Tibial nerve (tissue), 4 donors: ENCODE data around the gene P3R3URF. TPM values are rescaled to one million over a fixed set of nuclear protein-coding genes. Genes with fewer than 3 reads are reported as not detected.

Experiments
- DNase-seq, 2 donors: peaks; one replicate each; pipeline ENCODE4 v3.0.0-alpha.2; 2019; ENCODE audit warnings: low spot score in 2 of 2
- H3K27ac ChIP-seq, 4 donors: fragments of 200-600 bp; sonication (generic) in 3 of 4; one replicate each; pipeline ENCODE4 v1.5.1; 2017 to 2019; ENCODE audit warnings: mild to moderate bottlenecking in 1 of 4
- H3K27me3 ChIP-seq, 2 donors: fragments of 200-600 bp; sonication (generic) in 1 of 2; one replicate each; pipeline versions ENCODE4 v1.5.1 to v1.6.0; 2017 to 2019
- H3K36me3 ChIP-seq, 3 donors: fragments of 200-600 bp; sonication (generic); one replicate each; pipeline ENCODE4 v1.5.1; 2018 to 2019
- H3K4me1 ChIP-seq, 4 donors: fragments of 200-600 bp; sonication (generic) in 3 of 4; one replicate each; pipeline ENCODE4 v1.5.1; 2017 to 2019
- H3K4me3 ChIP-seq, 4 donors: fragments of 200-600 bp; sonication (generic) in 3 of 4; one replicate each; pipeline ENCODE4 v1.5.1; 2017 to 2019; ENCODE audit warnings: mild to moderate bottlenecking in 1 of 4, moderate library complexity in 1 of 4
- H3K9me3 ChIP-seq, 4 donors: fragments of 200-600 bp; sonication (generic) in 3 of 4; one replicate each; pipeline ENCODE4 v1.5.1; 2017 to 2019
- EP300 ChIP-seq, 2 donors: sonication (generic); formaldehyde crosslinking; IDR thresholded peaks; one replicate each; pipeline ENCODE4 v1.6.1; 2017; ENCODE audit warnings: antibody characterized with exemption in 2 of 2, mild to moderate bottlenecking in 1 of 2
- POLR2A ChIP-seq, 2 donors: fragments of 450-650 bp; IDR thresholded peaks; one replicate each; pipeline ENCODE4 v1.6.1; 2017; ENCODE audit warnings: antibody characterized with exemption in 2 of 2, mild to moderate bottlenecking in 2 of 2, moderate library complexity in 2 of 2
- WGBS, 2 donors: methylation state at CpG; one replicate each; pipeline ENCODE4 v1.1.5; 2018; 5-methylcytosine and 5-hydroxymethylcytosine counted together
- total RNA-seq, 4 donors: library from RNA; depleted of rRNA; stranded (reverse); fragments of >200 nt; gene quantifications; one replicate each; pipeline ENCODE4 v1.1.0, GENCODE V29; 2016
- TF ChIP-seq, protein P1 (sequence below), 5 experiments: fragments of 200-600 bp in 3 of 5; fragments of 450-650 bp in 2 of 5; sonication (generic) in 3 of 5; IDR thresholded peaks; one replicate each; pipeline ENCODE4 v1.5.1; 2016 to 2019; ENCODE audit warnings: antibody characterized with exemption in 5 of 5, mild to moderate bottlenecking in 3 of 5, moderate library complexity in 2 of 5

Gene P3R3URF
- total RNA-seq, 4 donors from 2014 or later: not detected

GRCh38 chr1:46193984-46194570 lies 17.8 kb upstream of the P3R3URF start:
- no peak for DNase-seq
- Histone ChIP-seq H3K4me1 (peaks cover 0 to 23% (median 13%) of the 10 kb centered on the region in 4 donors), H3K9me3 (no peaks in the 10 kb centered on the region), H3K4me3 (no peak overlapping the region), H3K27ac (no peak overlapping the region), H3K27me3 (no peaks in the 10 kb centered on the region), H3K36me3 (peaks cover 0 to 79% (median 9%) of the 10 kb centered on the region in 3 donors)
- WGBS, 2 donors: 77 to 89% methylated on average over 3 to 9 of the region's 9 CpGs
- TF ChIP-seq EP300 (IDR thresholded peaks at IDR 0.05): no peak
- no peak for TF ChIP-seq POLR2A (IDR thresholded peaks at IDR 0.05)
- TF ChIP-seq, protein P1, sequence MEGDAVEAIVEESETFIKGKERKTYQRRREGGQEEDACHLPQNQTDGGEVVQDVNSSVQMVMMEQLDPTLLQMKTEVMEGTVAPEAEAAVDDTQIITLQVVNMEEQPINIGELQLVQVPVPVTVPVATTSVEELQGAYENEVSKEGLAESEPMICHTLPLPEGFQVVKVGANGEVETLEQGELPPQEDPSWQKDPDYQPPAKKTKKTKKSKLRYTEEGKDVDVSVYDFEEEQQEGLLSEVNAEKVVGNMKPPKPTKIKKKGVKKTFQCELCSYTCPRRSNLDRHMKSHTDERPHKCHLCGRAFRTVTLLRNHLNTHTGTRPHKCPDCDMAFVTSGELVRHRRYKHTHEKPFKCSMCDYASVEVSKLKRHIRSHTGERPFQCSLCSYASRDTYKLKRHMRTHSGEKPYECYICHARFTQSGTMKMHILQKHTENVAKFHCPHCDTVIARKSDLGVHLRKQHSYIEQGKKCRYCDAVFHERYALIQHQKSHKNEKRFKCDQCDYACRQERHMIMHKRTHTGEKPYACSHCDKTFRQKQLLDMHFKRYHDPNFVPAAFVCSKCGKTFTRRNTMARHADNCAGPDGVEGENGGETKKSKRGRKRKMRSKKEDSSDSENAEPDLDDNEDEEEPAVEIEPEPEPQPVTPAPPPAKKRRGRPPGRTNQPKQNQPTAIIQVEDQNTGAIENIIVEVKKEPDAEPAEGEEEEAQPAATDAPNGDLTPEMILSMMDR (IDR thresholded peaks at IDR 0.05): no peak

DNA sequence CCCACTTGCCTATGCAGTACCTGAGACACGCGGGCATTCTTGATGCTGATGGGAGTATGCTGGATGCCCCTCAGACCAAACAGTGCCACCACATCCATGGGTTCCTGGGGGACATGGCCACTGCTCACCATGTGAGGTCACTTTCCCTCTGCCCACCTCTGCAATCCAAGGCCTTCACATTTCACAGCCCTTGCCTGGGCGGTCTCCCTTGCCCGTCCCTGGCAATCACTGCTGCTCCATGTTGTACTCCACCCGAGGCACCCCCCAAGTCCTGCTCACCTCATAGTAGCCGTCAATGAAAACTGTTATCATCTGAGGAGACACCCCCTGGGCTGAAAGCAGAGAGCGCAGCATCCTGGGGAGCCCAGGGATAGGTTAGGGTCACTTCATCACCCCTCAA lies 17.0 kb upstream of the P3R3URF start:
- Histone ChIP-seq H3K4me3 (no peak overlapping the region), H3K9me3 (no peaks in the 10 kb centered on the region), H3K4me1 (peaks cover 0 to 26% (median 11%) of the 10 kb centered on the region in 4 donors), H3K36me3 (peaks cover 0 to 87% (median 9%) of the 10 kb centered on the region in 3 donors), H3K27ac (no peak overlapping the region), H3K27me3 (no peaks in the 10 kb centered on the region)
- 92 to 94% methylated on average over 7 of the region's 7 CpGs for WGBS, 2 donors
- TF ChIP-seq, protein P1 (IDR thresholded peaks at IDR 0.05): no peak
- TF ChIP-seq POLR2A (IDR thresholded peaks at IDR 0.05) (no peak), EP300 (IDR thresholded peaks at IDR 0.05) (no peak)
- DNase-seq: no peak

GRCh38 chr1:46192171-46192570 lies 15.9 kb upstream of the P3R3URF start:
- H3K9me3 ChIP-seq: no peaks in the 10 kb centered on the region
- peaks cover 0 to 98% (median 15%) of the 10 kb centered on the region in 3 donors for H3K36me3 ChIP-seq
- WGBS, 2 donors: 84 to 85% methylated on average over 10 of the region's 10 CpGs
- H3K4me3 ChIP-seq: no peak overlapping the region
- peaks cover 0 to 17% (median 3%) of the 10 kb centered on the region in 4 donors for H3K4me1 ChIP-seq
- DNase-seq: no peak
- no peak for TF ChIP-seq POLR2A (IDR thresholded peaks at IDR 0.05)
- H3K27me3 ChIP-seq: no peaks in the 10 kb centered on the region
- H3K27ac ChIP-seq: no peak overlapping the region

GRCh38 chr1:46191033-46191701 lies 14.9 kb upstream of the P3R3URF start:
- DNase-seq: no peak
- Histone ChIP-seq H3K36me3 (peaks cover 0 to 94% (median 15%) of the 10 kb centered on the region in 3 donors), H3K9me3 (no peaks in the 10 kb centered on the region), H3K4me3 (no peak overlapping the region), H3K27ac (no peak overlapping the region), H3K4me1 (peaks cover 0 to 11% (median 0%) of the 10 kb centered on the region in 4 donors), H3K27me3 (no peaks in the 10 kb centered on the region)
- TF ChIP-seq POLR2A (IDR thresholded peaks at IDR 0.05) (no peak), EP300 (IDR thresholded peaks at IDR 0.05) (no peak)
- TF ChIP-seq, protein P1 (IDR thresholded peaks at IDR 0.05): no peak
- 92 to 97% methylated on average over 9 of the region's 9 CpGs for WGBS, 2 donors

GRCh38 chr1:46190539-46190938 lies 14.3 kb upstream of the P3R3URF start:
- DNase-seq: no peak
- Histone ChIP-seq H3K4me3 (no peak overlapping the region), H3K27me3 (no peaks in the 10 kb centered on the region), H3K9me3 (no peaks in the 10 kb centered on the region), H3K27ac (no peak overlapping the region), H3K4me1 (peaks cover 0 to 11% (median 0%) of the 10 kb centered on the region in 4 donors), H3K36me3 (peaks cover 0 to 88% (median 15%) of the 10 kb centered on the region in 3 donors)
- TF ChIP-seq POLR2A (IDR thresholded peaks at IDR 0.05) (no peak), EP300 (IDR thresholded peaks at IDR 0.05) (no peak)
- TF ChIP-seq, protein P1 (IDR thresholded peaks at IDR 0.05): no peak
- whole genome bisulfite sequencing, 2 donors: 76 to 84% methylated on average over 3 of the region's 3 CpGs
